ENCODE results near the gene PEX16. TPM values are rescaled to one million over a fixed set of nuclear protein-coding genes. Genes with fewer than 3 reads are reported as not detected.

The PEX16 gene
- total and polyA plus RNA-seq, 9 of the 15 experiments (the other 6 are each of a cell fraction or from before 2014, with no cell fraction given), result 1.5 to 43.9 (median 14.6) TPM

DNA sequence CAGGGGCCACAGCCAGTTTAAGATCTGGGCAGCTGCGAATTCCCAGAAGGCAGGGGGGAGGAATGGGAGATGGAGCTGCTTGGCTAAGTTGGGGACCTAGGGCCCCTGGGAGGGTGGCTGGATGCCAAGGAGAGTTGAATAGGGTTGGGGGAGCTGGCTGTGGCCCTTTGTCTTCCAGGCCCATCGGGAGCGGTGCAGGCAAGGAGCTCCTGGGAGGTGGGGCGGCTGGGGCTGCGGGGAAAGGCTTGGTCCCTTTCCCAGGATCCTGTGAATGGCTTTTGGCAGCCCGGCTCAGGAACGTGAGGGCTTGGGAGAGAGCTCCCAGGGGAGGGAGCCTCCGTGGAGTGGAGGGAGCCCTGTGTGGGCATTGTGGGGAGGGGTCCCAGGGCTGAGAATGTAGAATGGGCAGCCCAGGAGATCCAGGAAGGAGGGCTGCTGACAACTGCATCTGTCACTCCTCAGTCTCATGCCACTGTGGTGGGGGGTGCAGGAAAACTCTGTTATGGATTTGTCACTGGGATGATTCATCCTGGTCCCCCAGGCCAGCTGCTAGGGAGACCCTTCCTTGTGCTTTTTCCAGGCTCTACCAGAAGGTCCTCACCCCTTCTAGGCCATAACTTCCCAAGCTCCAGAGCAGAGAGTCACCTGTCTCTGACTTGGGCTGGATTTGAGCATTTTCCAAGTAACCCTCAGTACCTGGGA, 16.6 kb downstream of the PEX16 start:
- H4K20me1 ChIP-seq (replicated peaks; ENCODE audit: control insufficient read depth, insufficient read depth, low read length), result 0 out of 2 replicates have a peak, but pooled peaks cover 4% of the 10 kb centered on the region
- no peak overlapping the region for H2AFZ ChIP-seq (ENCODE audit: low read depth, low read length)
- ATAC-seq, result no peak
- H3K4me1 ChIP-seq (replicated peaks in 1 of 2; ENCODE audit: control insufficient read depth in 2 of 2, insufficient read depth in 2 of 2, low read length in 2 of 2), result peaks cover 14 to 77% of the 10 kb centered on the region in 2 experiments
- intact Hi-C loops (cut with micrococcal nuclease), result no loop called here
- TF ChIP-seq RFX7 (CRISPR knock-in tag; IDR thresholded peaks at IDR 0.05) (no peak), NFIC (IDR thresholded peaks at IDR 0.05) (0 out of 2 replicates have a peak, but pooled peaks have one; percentile 24)
- TF ChIP-seq, protein P1, sequence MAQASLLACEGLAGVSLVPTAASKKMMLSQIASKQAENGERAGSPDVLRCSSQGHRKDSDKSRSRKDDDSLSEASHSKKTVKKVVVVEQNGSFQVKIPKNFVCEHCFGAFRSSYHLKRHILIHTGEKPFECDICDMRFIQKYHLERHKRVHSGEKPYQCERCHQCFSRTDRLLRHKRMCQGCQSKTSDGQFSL (CRISPR knock-in tag; IDR thresholded peaks at IDR 0.05), result 0 out of 2 replicates have a peak, but pooled peaks have one; percentile 40
- TF ChIP-seq, protein P1 (tag; IDR thresholded peaks at IDR 0.05), result no peak
- CTCF ChIA-PET (ENCODE audit: low intra/inter-chr PET ratio), result no interaction called here
- 31% methylated on average over 6 of the region's 8 CpGs for WGBS (ENCODE audit: insufficient coverage, low coverage, missing lambda C conversion rate)
- H3K9me1 ChIP-seq (ENCODE audit: control insufficient read depth, insufficient read depth, low read length), result peaks cover 3% of the 10 kb centered on the region
- no peaks in the 10 kb centered on the region; a peak in 1 of 5 replicates for H3K27me3 ChIP-seq (ENCODE audit: control insufficient read depth in 2 of 2, insufficient read depth in 2 of 2, low read length in 2 of 2)
- 0 out of 2 replicates have a peak overlapping the region, but pooled peaks have one; percentile 70 for H3K4me2 ChIP-seq (ENCODE audit: insufficient read depth, low read length)
- H3K9me3 ChIP-seq (replicated peaks; ENCODE audit: control insufficient read depth, insufficient read depth, low read depth, low read length), result no peaks in the 10 kb centered on the region
- POLR2A ChIA-PET, result interaction anchor here (0.7 to 1.6 kb wide), 7 partner anchors 9 to 261 kb away, joined by 3 to 6 read pairs (median 4); partner anchors contain the start of genes LARGE2 and PEX16
- H3K79me2 ChIP-seq (ENCODE audit: control insufficient read depth, insufficient read depth, low read length), result no peaks in the 10 kb centered on the region
- no peak for FAIRE-seq
- DNase-seq (ENCODE audit: extremely low read depth in 1 of 4, low spot score in 3 of 4), result no peak
- BruUV-seq (replicated peaks), result no TSS peak
- H3K9ac ChIP-seq (ENCODE audit: insufficient read depth in 1 of 2, low read depth in 2 of 2, low read length in 2 of 2), result peak overlapping the region in 1 of 2 experiments; percentile 89; a peak in 2 of 4 replicates
- no peak overlapping the region for H3K4me3 ChIP-seq
- no peak overlapping the region for H3K27ac ChIP-seq (ENCODE audit: extremely low read depth, low read depth, low read length)
- in situ Hi-C loops (cut with MboI), result no loop called here
- no peaks in the 10 kb centered on the region for H3K36me3 ChIP-seq (ENCODE audit: control insufficient read depth, insufficient read depth, low read length)

All from K562 (cell line).